NAMALWA (cell line): ENCODE results near the gene IGF1R.
A peak's percentile ranks its signal among the peaks of the same experiment; 100 is the strongest.

Experiments used
- DNase-seq: peaks from one replicate; pipeline ENCODE4 v3.0.0-alpha.2; 2015; ENCODE audit warnings: low spot score

The IGF1R gene

DNA sequence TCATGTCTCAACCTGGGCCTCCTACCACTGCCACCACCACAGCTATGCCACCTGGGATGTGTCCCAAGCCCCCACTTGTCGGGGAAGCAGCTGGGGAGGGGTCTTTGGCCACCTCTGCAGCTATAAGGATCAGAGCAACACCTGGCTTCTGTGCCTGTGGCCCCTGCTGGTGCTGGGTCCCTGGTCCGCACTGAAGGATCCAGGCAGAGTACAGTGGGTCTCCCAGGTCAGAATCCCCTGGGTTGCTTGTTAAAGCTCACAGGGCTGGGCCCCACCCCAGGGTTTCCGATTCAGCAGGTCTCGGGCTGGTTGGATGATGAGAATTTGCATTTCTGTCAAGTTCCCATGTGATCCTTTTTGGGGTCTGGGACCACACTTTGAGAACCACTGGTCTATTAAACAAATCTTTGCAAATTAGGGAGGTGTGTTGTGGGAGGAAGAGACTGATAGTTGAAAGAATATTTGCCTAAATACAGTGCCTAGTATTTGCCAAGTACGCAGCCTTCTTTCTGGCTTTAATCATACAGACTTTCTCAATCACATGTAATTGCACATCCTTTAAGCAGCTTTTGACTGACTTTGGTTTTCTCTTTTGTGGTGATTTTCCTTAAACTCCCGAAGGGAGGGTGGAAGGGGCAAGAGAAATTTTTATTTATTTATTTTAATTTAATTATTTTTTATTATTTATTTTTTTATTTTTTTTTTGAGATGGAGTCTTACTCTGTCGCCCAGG lies 127.3 kb downstream of the IGF1R start:
- peak; percentile 94 for DNase-seq

DNA sequence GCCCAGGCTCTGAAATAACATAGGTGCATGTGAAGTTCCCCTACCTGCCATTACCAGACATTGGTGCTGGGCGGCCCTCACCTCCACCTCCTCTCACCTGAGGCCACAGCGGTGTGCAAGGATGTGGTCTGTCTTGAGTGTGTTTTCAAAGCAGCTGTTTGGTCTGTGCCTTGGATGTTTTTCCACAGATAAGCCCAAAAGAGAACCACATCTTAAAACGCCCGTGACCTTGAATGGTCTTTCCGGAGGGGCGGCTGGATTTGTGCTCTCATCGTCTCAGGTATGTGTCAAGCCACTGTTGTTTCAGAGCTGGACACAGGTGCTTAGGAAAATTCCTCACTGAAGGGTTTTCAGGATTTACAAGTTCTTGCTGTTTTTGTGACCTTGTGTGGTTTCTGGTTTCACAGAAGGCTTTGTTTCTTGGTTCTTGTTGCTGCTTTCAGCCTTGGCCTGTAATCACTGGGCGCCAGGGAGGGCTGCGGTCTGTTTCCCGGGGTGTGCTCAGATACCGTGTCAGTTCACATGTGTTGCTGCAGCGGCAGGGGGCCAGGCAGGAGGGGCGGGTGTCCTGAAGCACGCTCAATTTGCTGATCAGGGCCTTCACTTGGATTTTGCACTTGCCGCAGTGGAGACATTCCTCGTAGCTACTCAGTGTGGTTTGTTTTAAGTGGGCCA lies 128.4 kb downstream of the IGF1R start:
- peak; percentile 88 for DNase-seq

DNA sequence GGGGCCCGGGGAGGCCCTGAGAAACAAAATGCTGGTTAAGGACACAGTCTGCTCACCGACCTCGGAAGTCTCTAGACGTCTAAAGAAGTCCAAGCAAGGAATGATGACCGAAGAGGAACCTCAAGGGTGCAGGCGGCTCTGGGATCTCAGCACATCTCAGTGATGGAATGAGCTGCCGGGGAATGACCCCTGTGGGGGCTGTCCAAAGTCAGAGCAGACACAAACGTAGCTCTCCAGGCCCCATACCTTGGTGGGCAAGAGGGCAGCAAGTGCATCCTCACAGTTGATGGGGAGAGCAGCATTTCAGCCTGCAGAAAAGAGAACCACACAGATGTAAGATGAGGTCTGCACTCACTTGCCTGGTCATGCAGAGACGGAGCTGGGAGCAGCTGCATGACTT lies 129.1 kb downstream of the IGF1R start:
- peak; percentile 55 for DNase-seq

DNA sequence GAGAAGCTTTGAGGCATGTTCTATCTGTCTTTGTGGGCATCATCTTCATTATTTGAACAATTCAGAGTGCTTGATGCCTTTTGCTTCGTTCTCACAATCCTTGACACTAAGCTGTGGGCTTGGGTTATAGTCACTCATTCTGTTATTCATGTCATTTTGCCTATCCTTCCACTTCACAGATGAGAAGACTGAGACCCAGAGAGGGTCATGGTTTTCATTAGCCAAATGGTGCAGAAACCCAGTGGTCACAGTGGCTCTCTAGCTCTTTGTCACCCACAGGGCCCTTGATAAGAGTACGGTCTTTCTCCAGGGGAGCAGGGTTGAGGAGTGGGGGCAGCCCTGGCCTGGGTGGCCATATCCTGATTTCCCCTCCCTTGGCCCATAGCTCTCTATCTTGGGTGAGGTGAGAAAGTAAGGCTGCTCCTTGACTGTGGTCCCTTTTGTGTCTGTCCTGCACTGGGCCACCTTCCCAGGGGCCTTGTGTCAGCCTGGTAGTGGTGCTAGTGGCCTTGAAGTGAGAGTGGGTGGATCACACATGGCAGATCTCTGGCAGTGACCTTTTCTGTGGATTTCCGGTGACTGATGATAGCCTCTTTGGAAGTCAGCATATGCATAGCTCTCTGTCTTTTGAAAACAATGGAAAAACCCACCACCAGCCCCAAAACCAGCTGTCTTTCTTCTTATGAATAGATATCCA lies 130.1 kb downstream of the IGF1R start:
- DNase-seq = no peak

DNA sequence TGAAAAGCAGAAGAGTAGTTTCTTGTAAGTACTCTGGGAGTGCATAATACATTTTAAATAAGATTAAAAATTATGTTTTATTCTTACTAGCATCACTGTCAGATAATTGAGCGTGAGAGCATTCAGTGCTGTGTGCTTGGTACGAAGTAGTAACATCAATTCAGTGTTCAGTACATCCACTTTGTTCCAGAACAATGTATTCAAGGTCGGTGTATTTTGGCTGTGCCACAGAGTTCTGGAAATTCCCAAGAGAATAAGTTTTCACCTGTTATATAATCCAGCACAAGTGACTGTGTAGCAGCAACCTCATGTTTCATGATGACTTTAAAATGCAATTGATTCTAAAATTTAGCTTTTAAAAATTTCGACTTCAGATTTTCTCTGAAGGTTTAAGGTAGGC lies 130.6 kb downstream of the IGF1R start:
- no peak for DNase-seq

DNA sequence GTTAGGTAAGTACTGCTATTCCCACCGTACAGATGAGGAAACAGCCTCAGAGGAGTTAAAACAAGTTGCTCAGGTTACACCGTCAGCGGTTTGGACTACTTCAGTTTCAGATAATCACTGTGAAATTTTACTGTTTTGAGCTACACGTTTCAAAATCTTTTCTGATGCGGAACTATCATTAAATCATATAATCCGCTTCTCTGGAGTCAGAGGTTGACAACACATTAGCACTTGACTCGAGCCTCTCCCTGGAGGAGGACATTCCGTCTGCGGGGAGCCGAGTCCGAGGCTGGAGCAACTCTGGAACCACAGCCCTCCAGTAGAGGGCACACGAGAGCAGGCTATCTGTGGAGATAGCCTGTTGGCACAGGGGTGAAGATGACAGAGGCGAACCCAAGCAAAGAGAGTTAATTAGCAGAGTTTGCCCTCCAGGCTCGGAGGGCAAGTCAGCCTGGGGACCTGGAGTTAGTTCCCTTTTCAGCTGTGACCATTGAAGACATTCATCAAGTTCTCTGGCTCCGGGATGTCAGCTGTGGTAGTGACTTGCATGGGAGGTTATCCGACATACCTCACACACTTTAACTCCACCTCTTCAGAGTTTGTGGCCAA lies 131.2 kb downstream of the IGF1R start:
- DNase-seq = peak; percentile 88

DNA sequence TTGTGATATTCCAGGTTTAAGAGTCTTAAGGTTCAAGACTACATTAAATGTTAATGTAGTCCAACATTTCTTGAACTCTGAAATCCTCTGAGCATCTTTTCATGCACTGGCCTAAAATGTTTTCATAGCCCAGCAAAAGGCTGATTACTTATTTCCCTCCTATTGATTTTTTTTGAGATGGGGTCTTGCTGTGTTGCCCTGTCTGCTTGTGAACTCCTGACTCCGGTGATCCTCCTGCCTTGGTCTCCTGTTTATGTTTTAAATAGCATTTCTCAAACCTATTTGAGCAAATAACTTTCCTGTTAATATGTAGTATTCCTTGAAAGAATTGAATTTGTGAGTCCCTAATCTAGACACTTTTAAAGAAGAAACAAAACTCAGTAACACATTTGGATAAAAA lies 133.5 kb downstream of the IGF1R start:
- no peak for DNase-seq

DNA sequence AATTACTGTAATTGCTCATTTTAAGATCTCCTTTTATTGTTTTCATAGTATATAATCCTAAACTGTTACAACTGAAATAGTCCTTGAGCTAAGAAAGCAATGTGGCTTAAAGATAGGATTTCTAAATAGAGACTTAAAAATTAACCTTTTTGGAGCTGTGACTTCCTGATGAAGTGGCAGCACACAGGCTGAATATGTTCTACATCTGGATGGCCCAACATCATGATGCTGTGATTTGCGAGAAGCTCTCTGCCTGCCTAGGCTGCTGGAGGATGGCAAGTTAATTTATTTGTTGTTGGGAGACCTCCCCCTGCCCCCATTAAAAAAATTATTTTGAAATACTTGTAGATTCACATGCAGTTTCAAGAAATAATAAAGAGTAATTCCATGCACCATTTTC lies 134.5 kb downstream of the IGF1R start:
- DNase-seq = no peak

DNA sequence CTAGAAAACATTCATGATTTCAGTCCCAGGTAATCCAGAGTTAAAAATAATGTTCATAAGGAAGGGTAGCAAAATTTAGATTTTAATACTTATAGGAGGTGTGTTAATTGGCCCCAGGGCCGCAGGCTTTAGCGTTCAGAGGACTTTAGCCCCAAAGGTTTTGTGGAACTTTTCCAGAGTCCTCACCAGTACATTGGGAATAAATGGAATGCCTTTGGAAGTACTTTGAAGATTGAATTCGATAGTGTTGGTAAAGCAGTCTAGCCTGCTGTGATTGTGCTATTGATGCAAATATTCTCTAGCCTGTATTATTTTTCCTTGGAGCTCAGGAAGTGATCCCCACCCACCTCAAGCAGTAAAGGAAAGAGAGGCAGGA lies 137.1 kb downstream of the IGF1R start:
- DNase-seq = no peak

DNA sequence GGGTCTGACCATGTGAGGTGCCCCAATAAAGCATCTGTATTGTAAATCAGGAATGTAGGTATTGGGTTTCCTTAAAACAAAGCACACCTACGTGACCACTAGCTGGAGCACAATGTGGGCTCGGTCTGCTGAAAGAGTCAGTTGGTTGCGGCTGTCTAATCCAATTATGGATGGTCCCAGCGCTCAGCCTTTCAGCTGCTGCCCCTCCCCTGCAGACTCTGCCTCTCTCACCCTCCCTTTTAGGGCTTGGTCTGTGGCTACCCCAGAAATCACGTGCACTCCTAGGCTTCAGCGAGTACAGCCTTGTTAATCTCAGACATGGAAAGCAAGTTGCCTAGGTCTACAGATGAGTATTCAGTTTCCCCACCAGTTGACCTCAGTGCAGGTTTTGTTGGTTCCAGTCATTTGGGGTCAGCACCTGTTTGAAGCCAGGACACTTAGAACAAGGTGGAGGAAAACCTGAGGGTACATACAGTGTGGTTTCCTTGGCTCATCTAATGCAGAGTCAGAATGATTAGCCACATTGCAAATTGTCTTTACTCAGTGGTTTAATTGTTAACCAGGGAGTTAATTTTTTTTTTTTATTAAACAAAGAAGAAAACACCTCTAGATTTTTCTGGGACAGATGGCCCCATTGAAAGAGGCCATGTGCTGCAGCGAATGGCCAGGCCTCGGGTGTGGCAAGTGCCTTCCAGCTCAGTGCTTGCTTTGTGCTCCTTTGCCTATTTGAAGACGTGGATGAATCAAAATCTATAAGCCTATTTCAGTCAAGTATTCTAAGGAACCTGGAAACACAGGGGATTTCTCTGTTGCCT lies 137.7 kb downstream of the IGF1R start:
- no peak for DNase-seq

DNA sequence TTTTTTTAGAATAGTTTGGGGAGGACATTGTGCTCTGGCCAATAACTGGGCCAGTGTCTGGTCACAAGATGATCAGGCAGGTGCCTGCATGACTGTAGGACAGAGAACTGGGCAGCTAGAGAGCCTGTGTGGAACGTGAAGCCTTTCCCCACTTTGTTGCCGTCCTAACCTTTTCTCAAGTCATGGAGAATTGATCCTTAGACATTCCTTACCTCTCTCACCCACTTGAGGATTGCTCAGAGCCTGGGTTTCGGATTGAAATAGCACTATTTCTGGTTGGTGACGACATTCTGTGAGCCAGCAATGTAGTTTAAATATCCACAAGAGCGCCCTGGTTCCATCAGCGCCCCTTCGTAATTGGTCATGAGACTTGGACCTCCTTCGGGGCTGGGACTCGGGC lies 138.4 kb downstream of the IGF1R start:
- no peak for DNase-seq

DNA sequence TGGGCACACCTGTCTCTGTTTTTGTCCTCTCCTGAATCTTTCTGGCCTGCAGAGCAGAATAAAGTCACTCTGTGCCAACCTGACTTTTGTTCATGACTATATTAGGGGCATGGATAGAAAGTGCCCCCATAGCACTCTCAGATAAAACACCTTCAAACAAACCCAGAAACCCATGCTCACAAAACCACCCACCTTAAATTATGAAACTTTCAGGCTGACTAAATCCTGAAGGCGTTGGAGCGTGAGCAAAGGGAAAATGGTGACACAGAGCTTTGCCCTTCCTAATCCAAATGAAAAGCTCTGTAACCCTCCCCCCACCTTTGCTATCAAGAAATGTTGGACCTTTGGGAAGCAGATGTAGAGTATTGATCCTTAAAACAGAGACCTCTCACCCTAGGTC lies 138.9 kb downstream of the IGF1R start:
- no peak for DNase-seq

DNA sequence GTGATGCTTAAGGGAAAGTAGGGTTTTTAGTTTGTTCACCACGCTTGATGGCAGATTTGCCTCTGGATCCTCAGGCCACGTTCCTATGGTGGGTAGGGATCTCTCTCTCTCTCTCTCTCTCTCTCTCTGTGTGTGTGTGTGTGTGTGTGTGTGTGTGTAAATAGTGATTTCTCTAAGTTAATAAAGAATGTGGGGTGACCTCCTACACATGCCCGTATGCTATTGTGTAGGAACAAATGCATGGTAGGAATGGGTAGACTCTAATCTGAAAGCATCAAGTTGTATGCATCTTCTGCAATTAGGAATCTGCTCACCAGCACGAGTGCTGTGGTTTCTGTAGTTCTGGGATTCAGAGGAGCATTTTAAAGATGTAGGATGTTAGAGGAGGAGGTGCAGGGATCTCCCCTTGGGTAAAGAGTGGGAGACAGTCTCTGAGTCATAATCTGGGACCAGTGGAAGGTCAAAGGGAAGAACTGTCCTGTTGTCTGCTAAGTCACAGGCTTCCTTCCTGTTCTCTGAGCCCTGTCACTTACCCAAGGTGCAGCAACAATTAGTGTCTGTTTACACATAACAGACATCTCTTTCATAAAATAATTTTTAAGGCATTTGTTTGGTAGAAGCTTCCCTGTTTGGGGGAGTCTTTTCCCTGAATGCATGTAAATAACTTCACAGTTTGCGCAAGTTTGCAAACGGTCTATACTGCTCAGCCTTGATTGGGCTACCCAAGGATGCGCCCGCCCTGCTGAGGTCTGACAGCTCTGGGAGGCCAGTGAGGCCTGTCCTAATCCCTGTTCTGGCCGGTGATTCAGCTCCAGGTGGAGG lies 139.8 kb downstream of the IGF1R start:
- DNase-seq = no peak

DNA sequence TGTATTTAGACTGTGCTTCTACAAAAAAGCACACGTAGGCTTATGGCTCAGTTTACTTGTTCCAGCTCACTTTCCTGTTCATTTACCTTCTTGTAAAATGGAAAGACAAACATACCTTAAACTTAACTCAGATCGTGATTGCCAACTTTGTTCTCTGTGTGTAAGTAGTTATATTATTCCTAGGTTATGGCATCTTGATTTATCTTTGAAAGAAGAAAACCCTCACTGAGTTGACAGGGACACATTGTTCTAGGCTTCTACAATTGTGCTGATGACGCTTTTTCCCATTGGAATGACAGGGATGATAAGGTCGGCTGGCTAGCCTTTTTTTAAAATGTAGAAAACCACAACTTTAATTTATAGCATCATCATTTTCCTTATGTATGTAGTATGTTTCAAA lies 140.7 kb downstream of the IGF1R start:
- DNase-seq = no peak

DNA sequence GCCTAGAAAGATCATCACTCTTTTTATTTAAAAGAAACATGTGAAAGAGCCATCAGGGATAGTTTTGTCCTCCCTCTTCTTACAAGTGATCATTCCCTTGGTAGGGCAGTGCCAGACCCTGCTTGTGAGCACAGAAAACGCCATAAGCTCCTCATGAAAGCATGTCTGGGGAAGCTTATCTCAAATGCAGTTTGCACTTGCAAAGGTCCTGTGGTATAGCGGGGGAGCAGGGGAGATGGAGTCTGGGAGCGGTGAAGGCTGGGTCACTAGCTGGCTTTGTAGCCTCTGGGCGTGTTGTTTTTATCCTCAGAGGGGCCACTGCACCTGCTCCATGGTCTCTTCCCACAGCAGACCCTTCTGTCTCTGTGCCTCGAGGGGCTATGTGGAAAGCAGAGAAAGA lies 141.9 kb downstream of the IGF1R start:
- DNase-seq = no peak

DNA sequence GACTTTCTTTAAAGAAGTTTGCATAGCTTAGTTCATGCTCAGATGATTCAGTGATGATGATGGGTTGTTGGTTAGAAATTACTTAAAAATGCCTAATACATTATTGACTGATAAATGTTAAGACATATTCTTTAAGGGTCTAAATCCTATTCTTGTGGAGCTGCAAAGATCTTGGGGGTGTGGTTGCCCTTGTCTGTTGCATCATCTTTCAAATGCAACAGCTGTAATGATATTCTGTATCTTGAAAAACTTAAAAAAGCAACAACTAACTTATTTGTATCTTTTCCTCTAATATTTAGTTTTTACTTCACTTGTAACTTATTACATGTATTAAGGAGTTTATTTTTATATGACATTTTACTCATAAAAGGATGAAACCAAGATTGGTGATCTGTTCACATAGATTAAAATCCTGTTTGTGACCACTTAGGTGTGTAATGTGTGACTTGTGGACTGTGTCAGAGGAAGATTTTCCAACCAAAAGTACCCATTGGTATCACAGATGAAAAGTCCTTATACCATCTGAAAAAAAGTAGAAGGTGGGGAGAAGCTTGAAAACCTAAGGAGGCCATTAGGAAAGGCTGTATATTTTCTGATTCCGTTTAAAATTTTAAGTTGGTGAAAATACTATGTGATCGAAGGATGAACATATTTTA lies 142.8 kb downstream of the IGF1R start:
- no peak for DNase-seq

DNA sequence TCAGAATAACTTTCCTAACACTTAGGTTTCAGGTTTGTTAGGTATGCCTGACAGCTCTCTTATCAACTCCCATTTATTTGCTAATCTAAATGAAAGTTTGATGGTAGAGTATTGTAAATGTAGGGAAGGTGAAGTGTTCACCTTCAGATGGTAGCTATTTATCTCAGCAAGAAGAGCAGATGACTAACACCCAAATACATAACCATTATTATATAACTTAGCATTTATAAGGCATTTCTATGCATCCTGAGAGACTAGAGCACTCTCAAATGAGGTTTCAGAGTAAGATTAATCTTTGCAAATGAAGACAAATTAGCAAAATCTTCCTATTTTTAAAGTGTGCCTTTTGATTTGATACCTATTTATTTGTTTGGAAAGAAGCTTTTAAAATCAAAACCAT lies 143.8 kb downstream of the IGF1R start:
- DNase-seq = no peak

DNA sequence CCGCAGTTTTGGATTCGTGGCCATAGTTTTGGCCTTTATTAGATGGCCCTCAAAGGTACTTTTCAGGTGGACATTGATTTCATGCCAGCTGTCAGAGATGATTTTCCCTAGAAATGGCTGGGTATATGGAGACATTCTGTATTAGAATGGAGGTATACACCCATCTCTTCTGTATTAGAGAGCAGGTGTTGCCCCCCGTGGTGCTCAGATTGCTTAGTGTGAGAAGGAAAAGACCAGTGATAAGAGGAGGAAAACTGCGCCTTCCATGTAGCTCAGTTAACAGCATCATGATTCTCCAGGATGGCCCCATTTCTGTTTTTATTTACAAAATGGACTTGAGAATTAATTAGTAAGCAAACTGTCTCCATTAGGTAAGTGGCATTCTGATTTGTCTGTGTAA lies 145.9 kb downstream of the IGF1R start:
- no peak for DNase-seq

DNA sequence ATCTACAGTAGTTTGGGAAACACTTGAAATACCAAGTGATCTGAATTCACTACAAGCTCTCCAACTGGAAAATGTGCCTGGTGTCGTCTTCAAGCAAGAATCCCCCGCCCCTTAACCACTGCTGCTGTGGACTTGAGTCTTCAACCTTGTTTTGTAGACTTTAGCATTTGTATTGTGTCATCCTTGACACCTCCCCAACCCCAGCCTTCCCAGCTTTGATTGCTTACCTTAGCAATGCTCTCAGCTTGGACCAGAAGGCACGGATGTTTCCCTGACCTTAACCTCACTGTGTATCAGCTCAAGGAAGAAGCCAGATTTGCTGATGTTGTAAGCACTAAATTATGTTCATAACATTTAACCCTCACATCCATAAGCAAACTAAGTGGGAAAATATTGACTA lies 146.4 kb downstream of the IGF1R start:
- DNase-seq = no peak

DNA sequence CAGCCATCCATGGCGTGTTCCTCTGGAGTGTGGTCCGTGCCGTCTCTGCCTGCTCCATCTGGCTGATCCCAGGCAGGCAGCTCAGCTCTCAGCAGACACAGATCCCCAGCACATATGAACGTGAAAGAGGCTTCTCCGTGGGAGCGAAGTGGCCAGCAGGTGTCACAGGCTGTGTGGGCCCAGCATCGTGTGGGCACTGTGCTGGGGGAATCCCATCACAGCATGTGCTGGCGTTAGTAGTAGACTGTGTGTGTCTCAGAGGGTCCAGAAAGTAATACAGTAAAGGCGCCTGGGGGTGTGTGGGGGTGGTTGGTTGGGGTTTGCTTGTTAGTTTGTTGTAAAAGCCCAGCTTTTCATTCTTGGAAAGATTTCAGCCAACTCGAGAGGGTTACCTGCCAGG lies 147.6 kb downstream of the IGF1R start:
- no peak for DNase-seq
